ENCODE results near the gene THAP7.

- TF ChIP-seq, protein P1, sequence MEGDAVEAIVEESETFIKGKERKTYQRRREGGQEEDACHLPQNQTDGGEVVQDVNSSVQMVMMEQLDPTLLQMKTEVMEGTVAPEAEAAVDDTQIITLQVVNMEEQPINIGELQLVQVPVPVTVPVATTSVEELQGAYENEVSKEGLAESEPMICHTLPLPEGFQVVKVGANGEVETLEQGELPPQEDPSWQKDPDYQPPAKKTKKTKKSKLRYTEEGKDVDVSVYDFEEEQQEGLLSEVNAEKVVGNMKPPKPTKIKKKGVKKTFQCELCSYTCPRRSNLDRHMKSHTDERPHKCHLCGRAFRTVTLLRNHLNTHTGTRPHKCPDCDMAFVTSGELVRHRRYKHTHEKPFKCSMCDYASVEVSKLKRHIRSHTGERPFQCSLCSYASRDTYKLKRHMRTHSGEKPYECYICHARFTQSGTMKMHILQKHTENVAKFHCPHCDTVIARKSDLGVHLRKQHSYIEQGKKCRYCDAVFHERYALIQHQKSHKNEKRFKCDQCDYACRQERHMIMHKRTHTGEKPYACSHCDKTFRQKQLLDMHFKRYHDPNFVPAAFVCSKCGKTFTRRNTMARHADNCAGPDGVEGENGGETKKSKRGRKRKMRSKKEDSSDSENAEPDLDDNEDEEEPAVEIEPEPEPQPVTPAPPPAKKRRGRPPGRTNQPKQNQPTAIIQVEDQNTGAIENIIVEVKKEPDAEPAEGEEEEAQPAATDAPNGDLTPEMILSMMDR (conservative IDR thresholded peaks at IDR 0.05; ENCODE audit: low read depth, low read length): no peak
- TF ChIP-seq MXI1 (IDR thresholded peaks at IDR 0.05; ENCODE audit: borderline replicate concordance, low read depth, low read length): no peak
- TF ChIP-seq CEBPB (IDR thresholded peaks at IDR 0.05; ENCODE audit: low read depth, low read length): no peak
- TF ChIP-seq, protein P2, sequence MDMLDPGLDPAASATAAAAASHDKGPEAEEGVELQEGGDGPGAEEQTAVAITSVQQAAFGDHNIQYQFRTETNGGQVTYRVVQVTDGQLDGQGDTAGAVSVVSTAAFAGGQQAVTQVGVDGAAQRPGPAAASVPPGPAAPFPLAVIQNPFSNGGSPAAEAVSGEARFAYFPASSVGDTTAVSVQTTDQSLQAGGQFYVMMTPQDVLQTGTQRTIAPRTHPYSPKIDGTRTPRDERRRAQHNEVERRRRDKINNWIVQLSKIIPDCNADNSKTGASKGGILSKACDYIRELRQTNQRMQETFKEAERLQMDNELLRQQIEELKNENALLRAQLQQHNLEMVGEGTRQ (IDR thresholded peaks at IDR 0.05; ENCODE audit: low read depth, low read length): no peak
- TF ChIP-seq RFX5 (IDR thresholded peaks at IDR 0.05; ENCODE audit: low read depth, low read length): no peak
- no peak for TF ChIP-seq SMC3 (IDR thresholded peaks at IDR 0.05; ENCODE audit: low read depth, low read length)
- no peak for TF ChIP-seq POLR2A (IDR thresholded peaks at IDR 0.05; ENCODE audit: low read depth, low read length)
- no peak for TF ChIP-seq RCOR1 (IDR thresholded peaks at IDR 0.05; ENCODE audit: insufficient replicate concordance, low read length)
- TF ChIP-seq MAZ (IDR thresholded peaks at IDR 0.05; ENCODE audit: borderline replicate concordance, low read depth, low read length): no peak
- no peak for TF ChIP-seq FOS (IDR thresholded peaks at IDR 0.05; ENCODE audit: low read depth, low read length)
- TF ChIP-seq RAD21 (IDR thresholded peaks at IDR 0.05; ENCODE audit: low read length): no peak
- no peak for TF ChIP-seq BHLHE40 (IDR thresholded peaks at IDR 0.05; ENCODE audit: low read depth, low read length)
These were observed 38.5 kb downstream of the THAP7 start for GRCh38 chr22:20963201-20964052.
